ENCODE results near the gene REXO1.

REXO1 gene

DNA sequence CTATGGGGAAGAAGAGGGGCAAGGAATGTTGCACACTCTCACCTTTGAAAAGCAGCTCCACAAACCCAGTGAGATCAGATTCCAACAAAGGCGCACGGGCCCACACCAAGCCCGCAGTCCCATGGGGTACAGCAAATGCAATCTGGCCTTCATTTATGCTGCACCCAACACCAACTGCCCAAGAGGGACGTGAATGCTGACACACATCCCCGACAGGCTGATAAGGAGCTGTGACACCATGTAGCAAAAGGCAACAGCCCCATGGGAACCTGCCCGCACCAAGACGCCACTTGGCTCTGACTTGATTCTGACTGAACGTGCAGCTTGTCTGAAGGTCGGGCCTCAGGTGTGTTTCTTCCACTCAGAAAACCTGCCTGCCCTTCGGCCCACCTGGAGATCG, 17.3 kb downstream of the REXO1 start:
- no peak for DNase-seq (ENCODE audit: extremely low read depth, low read depth)
- TF ChIP-seq, protein P1, sequence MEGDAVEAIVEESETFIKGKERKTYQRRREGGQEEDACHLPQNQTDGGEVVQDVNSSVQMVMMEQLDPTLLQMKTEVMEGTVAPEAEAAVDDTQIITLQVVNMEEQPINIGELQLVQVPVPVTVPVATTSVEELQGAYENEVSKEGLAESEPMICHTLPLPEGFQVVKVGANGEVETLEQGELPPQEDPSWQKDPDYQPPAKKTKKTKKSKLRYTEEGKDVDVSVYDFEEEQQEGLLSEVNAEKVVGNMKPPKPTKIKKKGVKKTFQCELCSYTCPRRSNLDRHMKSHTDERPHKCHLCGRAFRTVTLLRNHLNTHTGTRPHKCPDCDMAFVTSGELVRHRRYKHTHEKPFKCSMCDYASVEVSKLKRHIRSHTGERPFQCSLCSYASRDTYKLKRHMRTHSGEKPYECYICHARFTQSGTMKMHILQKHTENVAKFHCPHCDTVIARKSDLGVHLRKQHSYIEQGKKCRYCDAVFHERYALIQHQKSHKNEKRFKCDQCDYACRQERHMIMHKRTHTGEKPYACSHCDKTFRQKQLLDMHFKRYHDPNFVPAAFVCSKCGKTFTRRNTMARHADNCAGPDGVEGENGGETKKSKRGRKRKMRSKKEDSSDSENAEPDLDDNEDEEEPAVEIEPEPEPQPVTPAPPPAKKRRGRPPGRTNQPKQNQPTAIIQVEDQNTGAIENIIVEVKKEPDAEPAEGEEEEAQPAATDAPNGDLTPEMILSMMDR (IDR thresholded peaks at IDR 0.05; ENCODE audit: low read depth, low read length, missing control alignments), result no peak

DNA sequence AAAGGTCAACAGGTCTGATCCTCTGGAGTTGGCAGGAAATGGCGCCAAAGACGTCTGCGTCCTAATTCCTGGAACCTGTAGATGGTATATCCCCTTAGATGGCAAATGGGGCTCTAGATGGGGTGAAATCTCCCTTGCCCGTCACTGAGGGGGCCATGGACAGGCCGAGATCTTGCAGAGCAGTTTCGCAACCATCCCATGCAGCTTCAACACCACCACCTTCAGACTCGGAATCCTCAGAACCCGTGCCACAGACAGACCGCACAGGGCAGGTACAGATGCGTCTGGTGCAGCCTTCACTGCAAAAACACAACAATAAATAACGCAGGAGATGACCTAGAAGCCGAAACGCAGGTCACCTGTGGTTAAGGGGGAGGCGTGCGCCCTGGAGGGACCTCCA, 17.7 kb downstream of the REXO1 start:
- TF ChIP-seq, protein P1 (IDR thresholded peaks at IDR 0.05; ENCODE audit: low read depth, low read length, missing control alignments), result no peak
- no peak overlapping the region for H3K4me3 ChIP-seq (replicated peaks; ENCODE audit: low read depth, low read length)
- DNase-seq (ENCODE audit: extremely low read depth, low read depth), result no peak

More for the DNA sequence above, 17.3 kb downstream of the REXO1 start:
- H3K4me3 ChIP-seq (replicated peaks; ENCODE audit: low read depth, low read length), result no peak overlapping the region

DNA sequence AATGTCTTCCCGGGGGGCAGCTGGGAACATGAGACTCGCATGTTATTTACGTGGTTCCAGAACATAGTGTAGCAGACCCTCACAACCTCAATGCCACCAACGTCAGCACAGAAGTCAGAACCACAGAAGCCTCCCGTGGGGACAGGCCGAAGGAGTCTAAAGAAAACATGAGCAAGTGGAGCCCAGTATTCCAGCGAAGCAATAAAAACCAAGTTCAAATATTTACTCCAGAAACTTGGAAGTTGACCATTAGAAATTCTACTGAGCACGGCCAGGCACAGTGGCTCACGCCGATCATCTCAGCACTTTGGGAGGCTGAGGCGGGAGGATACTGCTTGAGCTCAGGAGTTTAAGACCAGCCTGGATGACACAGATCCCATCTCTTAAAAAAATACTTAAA, 18.3 kb downstream of the REXO1 start:
- TF ChIP-seq, protein P1 (IDR thresholded peaks at IDR 0.05; ENCODE audit: low read depth, low read length, missing control alignments), result no peak
- no peak overlapping the region for H3K4me3 ChIP-seq (replicated peaks; ENCODE audit: low read depth, low read length)
- no peak for DNase-seq (ENCODE audit: extremely low read depth, low read depth)

DNA sequence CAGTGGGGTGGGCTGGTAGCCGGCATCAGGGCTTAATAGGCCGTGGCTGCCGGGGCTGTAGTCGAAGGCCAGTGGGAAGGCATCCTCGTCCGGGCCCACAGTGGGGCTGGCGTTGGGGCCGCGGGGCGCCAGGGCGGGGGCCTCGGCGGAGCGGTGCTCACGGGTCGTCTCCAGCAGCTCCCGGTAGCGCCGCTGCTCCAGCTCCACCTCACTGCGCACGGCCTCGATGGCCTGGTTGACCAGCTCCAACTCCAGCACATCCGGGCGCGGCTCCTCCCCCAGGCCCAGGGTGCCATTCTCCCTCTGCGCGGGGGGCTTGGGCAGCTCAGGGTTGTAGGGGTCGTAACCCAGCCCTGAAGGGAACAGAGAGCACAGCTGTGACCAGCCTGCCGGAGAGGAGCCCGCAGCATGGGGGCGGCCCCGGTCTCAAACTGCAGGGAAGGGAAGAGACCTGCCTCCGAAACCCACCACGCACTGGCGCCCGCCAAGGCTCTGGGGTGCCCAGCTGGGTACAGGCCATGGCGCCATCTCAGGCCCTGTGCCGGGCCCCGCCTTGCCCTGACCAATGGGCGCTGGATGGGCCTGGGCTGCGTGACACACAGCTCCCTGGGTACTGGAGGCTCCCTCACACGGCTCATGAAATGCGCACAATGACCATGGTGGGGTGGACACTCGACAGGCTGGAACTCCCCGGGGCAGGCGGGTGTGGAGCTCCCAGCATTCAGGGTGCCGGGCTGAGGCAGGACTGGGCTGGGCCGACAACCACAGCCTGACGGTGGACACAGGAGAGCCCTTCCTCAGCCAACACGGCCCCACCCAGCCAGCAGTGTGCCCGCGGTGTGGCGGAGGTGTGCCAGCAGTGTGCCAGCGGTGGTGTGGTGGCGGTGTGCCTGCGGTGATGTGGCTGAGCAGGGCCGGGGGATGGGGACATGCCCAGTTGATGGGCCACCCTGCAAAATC, 19.7 kb downstream of the REXO1 start:
- TF ChIP-seq, protein P1 (IDR thresholded peaks at IDR 0.05; ENCODE audit: low read depth, low read length, missing control alignments), result no peak
- DNase-seq (ENCODE audit: extremely low read depth, low read depth), result no peak
- H3K4me3 ChIP-seq (replicated peaks; ENCODE audit: low read depth, low read length), result no peak overlapping the region

DNA sequence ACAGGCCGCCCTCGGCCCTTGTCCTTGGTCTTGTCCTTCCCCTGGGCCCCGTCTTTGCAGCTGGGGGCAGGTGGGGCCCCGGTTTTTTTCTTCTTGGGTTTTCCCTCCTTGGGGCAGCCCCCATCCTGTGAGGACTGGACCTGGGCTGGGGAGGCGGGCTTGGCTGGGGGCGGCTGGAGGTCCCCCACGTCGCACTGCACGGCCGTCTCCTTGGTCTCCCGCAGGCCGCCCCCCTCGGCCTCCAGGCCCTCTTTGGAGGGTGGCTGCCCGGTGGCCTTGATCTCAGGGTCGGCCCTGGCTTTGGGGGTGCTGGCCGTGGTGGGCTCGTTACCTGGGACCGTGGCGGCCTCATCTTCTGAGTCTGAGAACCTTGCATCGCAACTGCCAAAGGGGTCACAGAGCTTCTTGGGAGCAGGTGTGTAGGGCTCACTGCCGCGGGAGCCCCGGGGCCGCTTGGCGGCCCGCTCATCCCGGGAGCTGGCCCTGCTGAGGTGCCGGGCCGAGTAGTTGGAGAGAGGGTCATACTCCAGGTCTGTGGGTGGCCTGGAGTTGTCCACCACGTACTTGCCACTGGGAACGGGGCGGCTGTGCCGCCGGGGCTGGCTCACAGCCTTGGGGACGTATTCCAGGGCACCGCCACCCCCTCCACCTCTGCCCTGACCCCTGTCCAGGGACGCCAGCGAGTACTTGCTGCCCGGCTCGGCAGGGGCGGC, 20.6 kb downstream of the REXO1 start:
- TF ChIP-seq, protein P1 (IDR thresholded peaks at IDR 0.05; ENCODE audit: low read depth, low read length, missing control alignments), result no peak
- DNase-seq (ENCODE audit: extremely low read depth, low read depth), result no peak
- H3K4me3 ChIP-seq (replicated peaks; ENCODE audit: low read depth, low read length), result no peak overlapping the region

DNA sequence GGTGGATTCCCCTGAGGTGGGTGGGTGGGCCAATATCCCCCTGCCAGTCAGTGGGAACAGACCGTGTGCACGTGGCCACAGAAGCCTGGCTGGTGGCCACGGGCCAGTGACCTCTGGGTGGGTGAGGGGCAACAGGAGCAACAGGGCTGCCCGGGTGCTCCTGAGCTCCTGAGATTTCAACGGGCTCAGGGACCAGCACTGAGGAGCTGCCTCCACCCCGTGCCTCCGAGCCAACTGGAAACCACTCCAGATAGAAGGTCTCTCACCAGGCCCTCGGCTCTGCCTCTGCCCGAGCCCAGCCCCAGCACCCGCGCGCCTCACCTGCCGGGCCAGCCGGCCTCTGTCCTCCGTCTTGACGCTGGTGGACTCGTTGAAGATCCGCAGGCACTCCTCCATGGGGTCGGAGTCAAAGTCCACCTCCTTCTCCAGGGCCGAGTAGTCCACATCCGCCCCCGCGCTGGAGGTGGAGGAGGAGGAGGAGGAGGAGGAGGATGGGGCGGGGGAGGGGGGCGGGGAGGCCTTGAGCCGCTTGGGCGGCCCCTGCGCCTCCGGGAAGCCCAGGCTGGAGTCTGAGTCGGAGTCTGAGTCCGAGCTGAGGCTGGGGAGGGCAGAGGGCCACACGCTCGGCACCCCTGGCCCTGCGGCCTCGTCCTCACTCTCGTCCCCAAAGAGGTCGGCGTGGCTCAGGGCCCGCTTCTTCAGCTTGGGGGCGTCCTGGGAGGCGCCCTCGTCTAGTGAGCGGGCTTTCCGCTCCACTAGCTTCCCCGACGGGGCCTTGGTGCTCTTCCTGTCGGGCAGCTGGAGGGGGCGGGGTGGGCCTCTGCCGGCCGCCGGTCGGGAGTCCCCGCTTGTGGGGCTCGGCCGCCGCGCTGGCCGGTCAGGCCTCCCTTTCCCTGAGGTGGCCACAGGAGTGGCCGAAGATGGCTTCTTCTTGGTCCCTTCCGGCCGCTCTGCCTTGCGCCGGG, 21.4 kb downstream of the REXO1 start:
- TF ChIP-seq, protein P1 (IDR thresholded peaks at IDR 0.05; ENCODE audit: low read depth, low read length, missing control alignments), result no peak
- no peak overlapping the region for H3K4me3 ChIP-seq (replicated peaks; ENCODE audit: low read depth, low read length)
- no peak for DNase-seq (ENCODE audit: extremely low read depth, low read depth)

All from HFF-Myc (cell line).